Liver (tissue), 3 donors: ENCODE results near the gene LDHB.

ENCODE experiments used
- EGR1 ChIP-seq, 2 donors: IDR thresholded peaks; 2 replicates each; pipeline ENCODE4 v1.6.1; 2016 to 2018; ENCODE audit warnings: antibody characterized with exemption in 2 of 2, low read depth in 2 of 2
- NR2F2 ChIP-seq: IDR thresholded peaks from 2 replicates; pipeline ENCODE4 v1.6.1; 2016; ENCODE audit warnings: antibody characterized with exemption
- RAD21 ChIP-seq, 2 donors: IDR thresholded peaks; 2 replicates each; pipeline ENCODE4 v1.6.1; 2016; ENCODE audit warnings: antibody characterized with exemption in 2 of 2, mild to moderate bottlenecking in 2 of 2
- SP1 ChIP-seq: IDR thresholded peaks from 2 replicates; pipeline ENCODE4 v1.6.1; 2018; ENCODE audit warnings: antibody characterized with exemption, mild to moderate bottlenecking
- TAF1 ChIP-seq: conservative IDR thresholded peaks from 2 replicates; pipeline ENCODE4 v1.6.1; 2016; ENCODE audit warnings: antibody characterized with exemption, mild to moderate bottlenecking
- YY1 ChIP-seq: IDR thresholded peaks from 2 replicates; pipeline ENCODE4 v1.6.1; 2016; ENCODE audit warnings: antibody characterized with exemption, mild to moderate bottlenecking
- TF ChIP-seq, protein P1 (sequence below): fragments of 150-350 bp; IDR thresholded peaks from 2 replicates; pipeline ENCODE4 v1.5.1; 2017; ENCODE audit warnings: improper control_type of control experiment, low read depth, low read length; ENCODE audit not compliant: missing input control
- donor health status: healthy.
- donor health status: healthy.

DNA sequence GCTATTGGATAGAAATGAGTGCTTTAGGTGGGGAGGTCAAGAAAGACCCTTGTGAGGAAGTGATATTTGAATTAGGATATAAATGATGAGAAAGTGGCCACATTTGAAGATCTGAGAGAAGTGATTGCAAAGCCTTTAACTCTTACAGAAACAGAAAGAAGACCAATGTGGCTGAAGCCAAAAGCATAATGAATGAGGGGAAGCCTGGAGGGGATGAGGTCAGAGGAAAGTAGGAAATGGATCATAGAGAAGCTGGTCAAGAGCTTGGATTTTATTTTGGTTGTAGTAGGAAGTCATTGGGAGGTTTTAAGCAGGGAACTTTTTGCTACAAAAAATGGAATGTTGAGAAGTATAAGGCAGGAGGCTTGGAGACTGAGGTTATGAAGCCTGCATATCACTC lies 49.4 kb downstream of the LDHB start:
- TF ChIP-seq, protein P1, sequence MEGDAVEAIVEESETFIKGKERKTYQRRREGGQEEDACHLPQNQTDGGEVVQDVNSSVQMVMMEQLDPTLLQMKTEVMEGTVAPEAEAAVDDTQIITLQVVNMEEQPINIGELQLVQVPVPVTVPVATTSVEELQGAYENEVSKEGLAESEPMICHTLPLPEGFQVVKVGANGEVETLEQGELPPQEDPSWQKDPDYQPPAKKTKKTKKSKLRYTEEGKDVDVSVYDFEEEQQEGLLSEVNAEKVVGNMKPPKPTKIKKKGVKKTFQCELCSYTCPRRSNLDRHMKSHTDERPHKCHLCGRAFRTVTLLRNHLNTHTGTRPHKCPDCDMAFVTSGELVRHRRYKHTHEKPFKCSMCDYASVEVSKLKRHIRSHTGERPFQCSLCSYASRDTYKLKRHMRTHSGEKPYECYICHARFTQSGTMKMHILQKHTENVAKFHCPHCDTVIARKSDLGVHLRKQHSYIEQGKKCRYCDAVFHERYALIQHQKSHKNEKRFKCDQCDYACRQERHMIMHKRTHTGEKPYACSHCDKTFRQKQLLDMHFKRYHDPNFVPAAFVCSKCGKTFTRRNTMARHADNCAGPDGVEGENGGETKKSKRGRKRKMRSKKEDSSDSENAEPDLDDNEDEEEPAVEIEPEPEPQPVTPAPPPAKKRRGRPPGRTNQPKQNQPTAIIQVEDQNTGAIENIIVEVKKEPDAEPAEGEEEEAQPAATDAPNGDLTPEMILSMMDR, result no peak
- TF ChIP-seq TAF1 (no peak), NR2F2 (no peak), YY1 (no peak), RAD21 (IDR thresholded peaks at IDR 0.05) (no peak), EGR1 (IDR thresholded peaks at IDR 0.05; ENCODE audit: low read depth in 2 of 2) (no peak), SP1 (no peak)
